Measurements from ENCODE around the gene TIMM21.

The TIMM21 gene

DNA sequence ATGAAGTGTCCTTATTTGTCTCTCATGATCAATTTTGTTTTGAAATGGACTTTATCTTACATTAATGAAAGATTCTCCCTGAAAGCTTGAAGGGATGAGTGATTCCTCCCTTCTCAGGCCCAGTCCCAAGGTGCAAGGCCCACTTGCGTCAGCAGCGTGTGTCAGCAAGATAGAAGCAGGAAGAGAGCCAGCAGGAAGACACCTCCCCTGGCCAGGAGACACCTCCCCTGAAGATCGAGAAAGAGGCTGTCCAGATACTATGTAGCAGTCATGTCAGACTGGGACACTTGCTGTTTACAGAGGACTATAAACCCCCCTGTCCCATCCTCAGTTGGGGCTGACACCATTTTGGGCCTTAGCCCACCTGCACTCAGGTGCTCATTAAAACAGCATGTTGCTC, 38.3 kb downstream of the TIMM21 start:
- DNase-seq (ENCODE audit: low read depth in 1 of 2, low spot score in 1 of 2): no peak

DNA sequence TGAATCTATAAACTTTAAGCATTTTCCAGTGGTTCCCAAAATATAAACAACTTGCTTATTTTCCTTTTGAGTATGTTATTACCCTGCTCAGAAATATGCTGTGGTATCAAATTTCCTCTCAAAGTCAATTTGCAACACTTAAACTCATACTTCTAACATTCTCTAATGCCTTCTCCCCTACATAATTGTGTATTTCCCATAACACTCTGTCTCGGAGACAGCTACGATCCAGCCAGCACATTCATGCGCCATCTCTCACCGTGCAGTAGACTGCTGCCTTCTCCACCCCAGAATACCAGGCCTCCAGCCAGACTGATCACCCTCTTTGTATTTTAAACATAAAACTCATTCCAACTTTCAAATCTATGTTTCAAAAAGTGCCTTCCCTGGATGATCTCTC, 41.8 kb downstream of the TIMM21 start:
- DNase-seq (ENCODE audit: low read depth in 1 of 2, low spot score in 1 of 2): no peak

DNA sequence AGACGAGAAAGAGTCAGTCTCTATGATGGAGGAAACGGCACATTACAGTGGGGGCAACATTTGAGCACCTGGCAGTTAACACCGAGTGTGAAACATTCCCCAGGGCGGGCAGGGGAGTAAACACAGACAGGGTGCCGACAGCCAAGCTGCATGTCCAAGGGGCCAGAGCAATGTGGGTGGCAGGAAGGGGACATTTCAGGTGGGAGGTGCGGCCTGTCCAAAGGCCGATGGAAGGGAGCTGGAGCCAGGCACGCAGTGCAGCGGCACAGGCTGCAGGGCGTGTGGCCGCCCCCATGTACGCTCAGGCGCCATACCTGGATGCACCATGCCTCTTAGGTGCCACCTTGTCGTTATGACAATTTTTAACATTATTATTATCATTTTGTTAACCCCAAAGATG, 43.3 kb downstream of the TIMM21 start:
- no peak for DNase-seq (ENCODE audit: low read depth in 1 of 2, low spot score in 1 of 2)

DNA sequence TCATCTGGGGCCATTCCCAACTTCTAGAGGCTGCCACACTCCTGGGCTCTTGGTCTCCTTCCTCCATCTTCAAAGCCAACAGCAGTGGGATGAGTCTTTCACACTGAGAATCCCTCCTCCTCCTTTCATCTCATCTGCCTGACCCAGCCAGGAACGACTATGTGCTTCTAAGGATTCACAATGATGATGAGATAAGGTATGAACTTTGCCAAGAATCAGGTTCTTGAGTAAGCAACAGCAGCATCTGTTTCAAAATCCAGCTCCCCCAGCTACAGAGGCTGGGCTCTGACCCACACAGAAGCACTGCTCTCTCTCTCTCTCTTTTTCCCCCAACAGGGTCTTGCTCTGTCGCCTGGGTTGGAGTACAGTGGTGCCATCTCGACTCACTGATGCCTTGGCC, 46.4 kb downstream of the TIMM21 start:
- DNase-seq (ENCODE audit: low read depth in 1 of 2, low spot score in 1 of 2): no peak

DNA sequence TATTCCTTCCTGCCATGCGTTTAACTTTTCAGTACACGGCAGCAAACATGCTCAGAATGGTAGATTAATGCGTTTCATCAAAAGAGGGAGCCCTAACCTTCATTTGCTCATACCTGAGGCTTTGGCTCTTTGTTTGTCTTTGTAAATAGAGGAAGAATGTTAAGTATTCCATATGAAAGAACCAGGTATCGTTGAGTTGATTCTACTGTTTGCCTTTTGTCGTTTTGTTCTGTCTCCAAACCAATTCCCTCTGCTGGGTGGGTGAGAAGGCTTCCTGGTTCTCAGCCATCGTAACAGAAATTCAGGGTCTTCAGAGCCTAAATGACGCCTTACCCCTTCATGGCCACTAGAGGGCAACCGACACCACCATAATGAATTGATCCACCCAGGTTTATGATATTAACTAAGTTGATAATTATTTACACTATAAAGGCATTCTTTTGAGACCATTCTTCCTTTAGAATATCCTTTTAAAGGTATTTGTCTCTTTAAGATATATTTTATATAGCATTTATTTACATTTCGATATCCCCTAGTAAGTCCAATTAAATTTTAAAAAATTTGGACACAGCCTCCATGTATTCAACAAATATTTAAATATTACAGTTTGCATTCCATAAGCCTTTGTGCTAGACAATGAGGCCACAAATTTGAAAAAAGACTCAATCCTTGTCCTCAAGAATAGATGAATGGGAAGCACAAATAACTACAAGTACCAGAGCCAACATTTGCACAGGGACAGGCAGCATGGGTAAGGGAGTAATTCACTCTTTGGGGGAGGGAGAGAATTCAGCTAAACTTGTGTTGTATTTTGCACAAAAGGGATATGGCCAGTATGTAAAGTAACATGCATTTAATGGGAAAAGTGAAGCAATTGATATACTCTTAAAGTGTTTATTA, 48.1 kb downstream of the TIMM21 start:
- DNase-seq (ENCODE audit: low read depth in 1 of 2, low spot score in 1 of 2): peak; percentile 4 to 42

DNA sequence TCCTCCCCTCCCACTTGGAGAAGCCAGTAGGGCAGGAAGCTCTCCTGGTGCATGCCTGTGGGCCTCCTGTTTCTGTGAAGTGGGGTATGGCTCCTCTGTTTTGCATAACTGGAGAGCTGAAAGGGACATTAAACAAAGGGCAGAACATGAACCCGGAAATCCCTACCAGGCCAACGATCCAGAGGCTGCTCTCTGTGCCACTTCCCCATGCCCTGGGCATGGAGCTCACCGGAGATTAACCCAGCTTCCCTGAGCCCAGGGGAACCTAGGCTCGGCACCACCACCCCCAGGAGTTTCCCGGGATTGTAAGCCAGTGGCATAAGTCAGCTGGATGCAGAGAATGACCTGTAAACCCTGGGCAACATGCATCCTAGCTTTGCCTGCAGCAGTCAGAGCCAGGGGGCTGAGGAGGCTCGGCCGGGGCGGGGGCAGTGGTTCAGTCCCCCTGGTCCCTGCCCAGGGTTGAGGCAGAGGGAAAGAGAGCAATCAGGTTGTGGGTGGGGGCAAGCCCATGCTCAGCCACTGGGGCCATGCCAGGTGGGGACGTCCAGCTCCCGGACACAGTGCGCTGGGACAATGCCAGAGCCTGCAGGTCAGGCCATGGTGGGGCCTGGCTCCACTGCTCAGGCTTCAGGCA, 49.5 kb downstream of the TIMM21 start:
- no peak for DNase-seq (ENCODE audit: low read depth in 1 of 2, low spot score in 1 of 2)

DNA sequence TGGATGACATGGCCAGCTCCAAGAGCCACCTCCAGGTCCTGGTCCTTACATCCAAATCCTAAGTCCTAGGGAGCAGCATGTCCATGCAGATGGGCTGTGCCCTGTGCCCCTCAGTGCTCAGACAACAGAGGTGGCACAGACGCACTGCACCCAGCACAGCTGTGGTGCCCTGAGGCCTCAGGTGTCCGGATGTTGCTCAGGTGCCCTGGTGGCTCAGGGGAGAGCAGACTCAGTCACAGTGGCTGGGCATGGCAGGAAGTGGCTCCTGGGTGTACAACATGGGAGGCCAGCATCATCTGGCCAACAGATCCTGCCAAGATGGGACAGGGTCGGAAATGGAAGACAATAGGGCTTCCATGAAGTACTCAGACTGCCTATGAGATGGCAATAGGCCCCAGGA, 50.1 kb downstream of the TIMM21 start:
- DNase-seq (ENCODE audit: low read depth in 1 of 2, low spot score in 1 of 2): no peak

DNA sequence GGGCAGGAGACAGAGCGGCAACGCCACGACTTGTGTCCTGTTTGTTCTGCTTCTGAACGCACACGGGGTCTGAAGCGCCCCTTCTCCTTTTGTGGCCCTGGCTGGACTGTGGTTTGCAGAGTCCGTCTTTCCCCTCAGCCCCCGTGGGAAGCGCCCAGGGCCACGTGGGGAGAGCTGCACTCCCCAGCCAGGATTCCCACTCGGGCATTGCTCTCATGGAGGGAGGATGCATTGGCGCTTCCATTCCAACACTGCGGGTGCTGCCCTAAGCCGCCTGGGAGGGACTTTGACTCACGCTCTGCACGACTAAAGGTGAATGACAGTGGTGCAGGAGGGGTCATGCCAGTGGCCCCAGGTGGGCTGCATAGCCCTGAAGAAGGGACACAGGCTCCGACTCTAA, 52.5 kb downstream of the TIMM21 start:
- DNase-seq (ENCODE audit: low read depth in 1 of 2, low spot score in 1 of 2): no peak

DNA sequence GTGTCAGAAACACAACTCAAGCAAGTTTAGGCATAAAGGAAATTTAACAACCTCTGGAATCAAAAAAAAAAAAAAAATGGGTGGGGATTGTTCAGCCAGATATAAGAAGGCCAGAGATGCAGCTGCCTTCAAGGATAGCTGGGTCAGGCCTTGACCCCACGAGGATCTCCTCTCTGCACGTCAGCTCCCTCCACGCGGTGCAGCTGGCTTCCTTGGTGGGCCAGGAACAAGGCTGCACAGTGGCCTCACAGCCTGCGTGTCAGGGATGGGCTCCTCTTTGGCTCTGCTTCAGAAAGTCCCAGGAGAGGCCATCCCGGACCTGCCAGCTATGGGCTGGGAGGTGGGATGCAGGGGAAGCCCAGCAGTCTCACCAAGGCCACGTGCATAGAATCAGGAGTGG, 55.5 kb downstream of the TIMM21 start:
- no peak for DNase-seq (ENCODE audit: low read depth in 1 of 2, low spot score in 1 of 2)

DNA sequence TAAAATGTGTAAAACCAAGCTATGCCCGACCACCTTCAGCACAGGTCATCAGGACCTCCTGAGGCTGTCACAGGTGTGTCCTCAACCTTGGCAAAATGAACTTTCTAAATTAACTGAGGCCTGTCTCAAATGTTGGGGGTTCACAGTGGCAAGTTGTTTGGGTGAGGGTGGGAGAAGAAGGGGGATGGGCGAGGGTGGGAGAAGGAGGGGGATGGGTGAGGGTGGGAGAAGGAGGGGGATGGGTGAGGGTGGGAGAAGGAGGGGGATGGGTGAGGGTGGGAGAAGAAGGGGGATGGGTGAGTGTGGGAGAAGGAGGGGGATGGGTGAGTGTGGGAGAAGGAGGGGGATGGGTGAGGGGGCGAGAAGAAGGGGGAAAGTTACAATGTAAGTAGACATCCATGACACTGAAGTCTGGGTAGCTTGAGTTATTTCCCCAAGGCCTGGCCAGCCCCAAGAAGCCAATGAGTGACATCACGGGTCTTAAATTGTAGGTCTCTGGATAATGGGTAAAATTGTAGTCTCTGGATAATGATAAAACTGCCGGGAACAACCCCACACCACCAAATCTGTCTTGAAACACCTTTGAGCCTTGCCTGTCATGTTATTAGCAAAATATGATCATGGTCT, 56.3 kb downstream of the TIMM21 start:
- DNase-seq (ENCODE audit: low read depth in 1 of 2, low spot score in 1 of 2): no peak

Measured in activated CD4-positive, alpha-beta T cell treated with anti-CD3 and anti-CD28 coated beads, Interleukin-2, amount 50 U/mL, for 24 hours (primary cell).